Cardiac muscle cell (in vitro differentiated cells and primary cell): Measurements from ENCODE around the gene NAV2. TPM values are rescaled to one million over a fixed set of nuclear protein-coding genes. Genes with fewer than 3 reads are reported as not detected.

Source experiments
- DNase-seq, 2 donors: peaks; one replicate each; pipeline versions ENCODE4 v3.0.0 to v3.0.0-alpha.2; 2010 to 2017; ENCODE audit warnings: low read depth in 1 of 2, low spot score in 1 of 2
- H3K27ac ChIP-seq: fragments of 200-600 bp; sonication (generic); 2 replicates; pipeline ENCODE4 v1.5.1; 2016
- H3K27me3 ChIP-seq: fragments of 200-600 bp; sonication (generic); 2 replicates; pipeline ENCODE4 v1.6.0; 2016; ENCODE audit warnings: control low read depth
- H3K36me3 ChIP-seq: fragments of 200-600 bp; sonication (generic); 2 replicates; pipeline ENCODE4 v1.5.1; 2016; ENCODE audit warnings: control low read depth
- H3K4me1 ChIP-seq: fragments of 200-600 bp; sonication (generic); 2 replicates; pipeline ENCODE4 v1.8.1; 2017; ENCODE audit warnings: low read depth, mild to moderate bottlenecking, mixed run types
- H3K4me3 ChIP-seq: fragments of 200-600 bp; sonication (generic); 2 replicates; pipeline ENCODE4 v1.5.1; 2016; ENCODE audit warnings: mild to moderate bottlenecking
- H3K9me3 ChIP-seq: fragments of 200-600 bp; sonication (generic); 2 replicates; pipeline ENCODE4 v1.5.1; 2017; ENCODE audit warnings: low read depth, mild to moderate bottlenecking, control low read depth
- CTCF ChIP-seq: IDR thresholded peaks from 2 replicates; pipeline ENCODE4 v1.5.1; 2012; ENCODE audit warnings: low read depth, mild to moderate bottlenecking, low read length
- polyA plus RNA-seq: library from polyadenylated mRNA; unstranded; fragments of >200 nt; fragmentation: Nextera tagmentation; extraction: Ambion mirVana; gene quantifications from 2 replicates; pipeline ENCODE4 v1.2.1, GENCODE V29; 2016
- total RNA-seq: library from RNA; depleted of rRNA; stranded (reverse); fragments of >200 nt; gene quantifications from 2 replicates; pipeline ENCODE4 v1.2.3, GENCODE V29; 2016

NAV2 gene
- total and polyA plus RNA-seq, 2 experiments from 2014 or later = 113 to 164 TPM

GRCh38 chr11:19849107-19849789 lies 136.6 kb downstream of the NAV2 start:
- no peak for TF ChIP-seq CTCF
- Histone ChIP-seq H3K9me3 (no peaks in the 10 kb centered on the region), H3K27me3 (no peaks in the 10 kb centered on the region), H3K27ac (peak overlapping the region; percentile 38), H3K36me3 (no peaks in the 10 kb centered on the region), H3K4me3 (no peak overlapping the region), H3K4me1 (peaks cover 20% of the 10 kb centered on the region)
- DNase-seq = peak in 1 of 2 donors; percentile 70

- no peak for TF ChIP-seq CTCF
- H3K36me3 ChIP-seq = no peaks in the 10 kb centered on the region
- peak overlapping the region; percentile 38 for H3K27ac ChIP-seq
- no peaks in the 10 kb centered on the region for H3K27me3 ChIP-seq
- H3K4me1 ChIP-seq = peaks cover 20% of the 10 kb centered on the region
- H3K4me3 ChIP-seq = no peak overlapping the region
- no peak for DNase-seq
- no peaks in the 10 kb centered on the region for H3K9me3 ChIP-seq
These were observed 137.4 kb downstream of the NAV2 start for GRCh38 chr11:19849947-19850593.

- Histone ChIP-seq H3K4me1 (peaks cover 20% of the 10 kb centered on the region), H3K9me3 (no peaks in the 10 kb centered on the region), H3K4me3 (no peak overlapping the region), H3K27me3 (no peaks in the 10 kb centered on the region), H3K36me3 (no peaks in the 10 kb centered on the region), H3K27ac (no peak overlapping the region)
- no peak for TF ChIP-seq CTCF
- DNase-seq = no peak
These were observed 139.7 kb downstream of the NAV2 start for GRCh38 chr11:19852288-19852687.

- H3K4me1 ChIP-seq = peaks cover 20% of the 10 kb centered on the region
- no peak for TF ChIP-seq CTCF
- H3K27ac ChIP-seq = no peak overlapping the region
- no peaks in the 10 kb centered on the region for H3K27me3 ChIP-seq
- no peaks in the 10 kb centered on the region for H3K36me3 ChIP-seq
- no peak overlapping the region for H3K4me3 ChIP-seq
- no peaks in the 10 kb centered on the region for H3K9me3 ChIP-seq
- DNase-seq = no peak
These were observed 140.4 kb downstream of the NAV2 start for GRCh38 chr11:19853016-19853415.

- H3K36me3 ChIP-seq = no peaks in the 10 kb centered on the region
- no peak overlapping the region for H3K4me3 ChIP-seq
- DNase-seq = no peak
- TF ChIP-seq CTCF = no peak
- no peak overlapping the region for H3K27ac ChIP-seq
- H3K4me1 ChIP-seq = peaks cover 15% of the 10 kb centered on the region
- no peaks in the 10 kb centered on the region for H3K9me3 ChIP-seq
- H3K27me3 ChIP-seq = no peaks in the 10 kb centered on the region
These were observed 141.3 kb downstream of the NAV2 start for GRCh38 chr11:19853920-19854319.
